Panc1 (cell line): Measurements from ENCODE around the gene RIOX2. TPM values are rescaled to one million over a fixed set of nuclear protein-coding genes. Genes with fewer than 3 reads are reported as not detected.
"Not testable (repeated sequence)": the region's sequence is repeated elsewhere in the genome, so short reads cannot be mapped to it uniquely, and the experiment has no call there.

ENCODE experiments used
- ATAC-seq: fragments of 200-7000 bp; cut with Tn5 transposase; 2 replicates; pipeline ENCODE4 v1.9.1; 2020; ENCODE audit warnings: mild to moderate bottlenecking, moderate library complexity
- BruUV-seq: library from RNA; stranded (reverse); fragments of 400-500 nt; replicated peaks from 2 replicates; lab custom pipeline; 2021; lab: Mats Ljungman, UMichigan
- CTCF ChIA-PET: fragments of 300-600 bp; sonication (Branson Sonifier 250); formaldehyde crosslinking; loops from one replicate; lab custom pipeline; 2022; ENCODE audit warnings: antibody characterized with exemption; lab: Charles Lee
- POLR2A ChIA-PET: fragments of 300-600 bp; sonication (Branson Sonifier 250); formaldehyde crosslinking; loops from one replicate; lab custom pipeline; 2022; ENCODE audit warnings: antibody characterized with exemption; lab: Charles Lee
- DNase-seq: peaks from one replicate; pipeline ENCODE4 v3.0.0-alpha.2; 2010; ENCODE audit warnings: low read depth, low spot score
- H3K27ac ChIP-seq: 2 replicates; pipeline ENCODE4 v1.5.1; 2011; ENCODE audit warnings: mild to moderate bottlenecking, low read length, inconsistent platforms
- H3K27me3 ChIP-seq: fragments of 200-500 bp; sonication (Bioruptor generic); 2 replicates; pipeline ENCODE4 v1.6.0; 2014; ENCODE audit warnings: low read length, inconsistent platforms; ENCODE audit not compliant: control insufficient read depth, insufficient read depth
- H3K36me3 ChIP-seq: fragments of 200-500 bp; sonication (Bioruptor generic); 2 replicates; pipeline ENCODE4 v1.5.1; 2014; ENCODE audit warnings: inconsistent platforms, mild to moderate bottlenecking, low read length, moderate library complexity; ENCODE audit not compliant: control insufficient read depth, insufficient read depth
- H3K4me1 ChIP-seq: 2 replicates; pipeline ENCODE4 v1.5.1; 2011; ENCODE audit warnings: inconsistent platforms, mild to moderate bottlenecking, low read length, moderate library complexity; ENCODE audit not compliant: control insufficient read depth, insufficient read depth
- H3K4me3 ChIP-seq, 2 experiments: 2 replicates each; pipeline ENCODE4 v1.5.1; 2011 to 2012; ENCODE audit warnings: low read depth in 2 of 2, low read length in 2 of 2, mild to moderate bottlenecking in 2 of 2, inconsistent platforms in 1 of 2, moderate library complexity in 1 of 2
- H3K9me3 ChIP-seq: fragments of 200-500 bp; sonication (Bioruptor generic); 2 replicates; pipeline ENCODE4 v1.5.1; 2014; ENCODE audit warnings: low read depth, mild to moderate bottlenecking, inconsistent platforms, low read length, moderate library complexity; ENCODE audit not compliant: control insufficient read depth, insufficient read depth
- POLR2AphosphoS5 ChIP-seq: IDR thresholded peaks from 2 replicates; pipeline ENCODE4 v1.6.1; 2012; ENCODE audit warnings: mild to moderate bottlenecking, low read depth, low read length, moderate library complexity
- SIN3A ChIP-seq: IDR thresholded peaks from 2 replicates; pipeline ENCODE4 v1.6.1; 2012; ENCODE audit warnings: low read depth, mild to moderate bottlenecking, low read length, moderate library complexity, borderline replicate concordance; ENCODE audit not compliant: insufficient read depth
- TCF7L2 ChIP-seq: IDR thresholded peaks from 2 replicates; pipeline ENCODE4 v1.6.1; 2011; ENCODE audit warnings: mild to moderate bottlenecking, low read depth, low read length, inconsistent platforms
- in situ Hi-C: cut with HindIII; loops from 2 replicates; pipeline ENCODE4 v1.10.0; 2016; ENCODE audit warnings: low sequenced_read_pairs, low pct_unique_long_range_greater_than_20kb
- intact Hi-C: fragments of 100-400 bp; cut with micrococcal nuclease; formaldehyde crosslinking; loops from one replicate; pipeline ENCODE4 v1.10.0; 2022; ENCODE audit not compliant: unreplicated experiment
- total RNA-seq: library from RNA; stranded (reverse); gene quantifications from one replicate; pipeline ENCODE4 v1.2.1, GENCODE V29; 2021; ENCODE audit not compliant: unreplicated experiment
- TF ChIP-seq, protein P1 (sequence below), 2 experiments: IDR thresholded peaks; 2 replicates each; pipeline ENCODE4 v1.6.1; 2011 to 2012; ENCODE audit warnings: low read depth in 2 of 2, control low read depth in 1 of 2, low read length in 1 of 2, mild to moderate bottlenecking in 1 of 2, moderate library complexity in 1 of 2; ENCODE audit not compliant: insufficient read depth in 1 of 2
- TF ChIP-seq, protein P2 (sequence below): fragments of 450-650 bp; IDR thresholded peaks from 2 replicates; pipeline ENCODE4 v1.5.1; 2017; ENCODE audit warnings: mild to moderate bottlenecking

The RIOX2 gene
- total RNA-seq, 1 experiment from 2014 or later, result 44.1 TPM

DNA sequence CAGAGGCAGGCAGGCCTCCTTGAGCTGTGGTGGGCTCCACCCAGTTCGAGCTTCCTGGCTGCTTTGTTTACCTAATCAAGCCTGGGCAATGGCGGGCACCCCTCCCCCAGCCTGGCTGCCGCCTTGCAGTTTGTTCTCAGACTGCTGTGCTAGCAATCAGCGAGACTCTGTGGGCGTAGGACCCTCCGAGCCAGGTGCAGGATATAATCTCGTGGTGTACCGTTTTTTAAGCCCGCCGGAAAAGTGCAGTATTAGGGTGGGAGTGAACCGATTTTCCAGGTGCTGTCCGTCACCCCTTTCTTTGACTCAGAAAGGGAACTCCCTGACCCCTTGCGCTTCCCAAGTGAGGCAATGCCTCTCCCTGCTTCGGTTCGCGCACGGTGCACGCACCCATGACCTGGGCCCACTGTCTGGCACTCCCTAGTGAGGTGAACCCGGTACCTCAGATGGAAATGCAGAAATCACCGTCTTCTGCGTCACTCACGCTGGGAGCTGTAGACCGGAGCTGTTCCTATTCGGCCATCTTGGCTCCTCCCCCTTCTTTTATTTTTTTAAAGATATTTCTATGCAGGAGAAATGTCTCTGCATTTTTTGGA lies 61.9 kb downstream of the RIOX2 start:
- DNase-seq, CTCF ChIA-PET, ATAC-seq, in situ Hi-C loops, H3K36me3 ChIP-seq, POLR2A ChIA-PET, H3K27ac ChIP-seq, H3K9me3 ChIP-seq, H3K27me3 ChIP-seq, BruUV-seq: not testable (repeated sequence)
- Histone ChIP-seq H3K4me1 (peaks cover 17% of the 10 kb centered on the region; the same call in 1 of the 2 replicates), H3K4me3 (peak overlapping the region; percentile 25 to 48)
- intact Hi-C loops, result loop anchor here (10.0 kb wide), 1 partner anchor 86 kb away; the partner anchor contains the start of gene CRYBG3

DNA sequence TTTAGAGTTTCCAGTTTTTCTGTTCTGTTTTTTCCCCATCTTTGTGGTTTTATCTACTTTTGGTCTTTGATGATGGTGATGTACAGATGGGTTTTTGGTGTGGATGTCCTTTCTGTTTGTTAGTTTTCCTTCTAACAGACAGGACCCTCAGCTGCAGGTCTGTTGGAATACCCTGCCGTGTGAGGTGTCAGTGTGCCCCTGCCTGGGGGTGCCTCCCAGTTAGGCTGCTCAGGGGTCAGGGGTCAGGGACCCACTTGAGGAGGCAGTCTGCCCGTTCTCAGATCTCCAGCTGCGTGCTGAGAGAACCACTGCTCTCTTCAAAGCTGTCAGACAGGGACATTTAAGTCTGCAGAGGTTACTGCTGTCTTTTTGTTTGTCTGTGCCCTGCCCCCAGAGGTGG lies 62.4 kb downstream of the RIOX2 start:
- BruUV-seq, POLR2A ChIA-PET, DNase-seq, H3K27ac ChIP-seq, H3K4me3 ChIP-seq, H3K36me3 ChIP-seq, H3K9me3 ChIP-seq, CTCF ChIA-PET, in situ Hi-C loops, ATAC-seq, H3K27me3 ChIP-seq: not testable (repeated sequence)
- H3K4me1 ChIP-seq, result peaks cover 17% of the 10 kb centered on the region; the same call in 1 of the 2 replicates
- intact Hi-C loops, result loop anchor here (10.0 kb wide), 1 partner anchor 85 kb away; the partner anchor contains the start of gene CRYBG3

DNA sequence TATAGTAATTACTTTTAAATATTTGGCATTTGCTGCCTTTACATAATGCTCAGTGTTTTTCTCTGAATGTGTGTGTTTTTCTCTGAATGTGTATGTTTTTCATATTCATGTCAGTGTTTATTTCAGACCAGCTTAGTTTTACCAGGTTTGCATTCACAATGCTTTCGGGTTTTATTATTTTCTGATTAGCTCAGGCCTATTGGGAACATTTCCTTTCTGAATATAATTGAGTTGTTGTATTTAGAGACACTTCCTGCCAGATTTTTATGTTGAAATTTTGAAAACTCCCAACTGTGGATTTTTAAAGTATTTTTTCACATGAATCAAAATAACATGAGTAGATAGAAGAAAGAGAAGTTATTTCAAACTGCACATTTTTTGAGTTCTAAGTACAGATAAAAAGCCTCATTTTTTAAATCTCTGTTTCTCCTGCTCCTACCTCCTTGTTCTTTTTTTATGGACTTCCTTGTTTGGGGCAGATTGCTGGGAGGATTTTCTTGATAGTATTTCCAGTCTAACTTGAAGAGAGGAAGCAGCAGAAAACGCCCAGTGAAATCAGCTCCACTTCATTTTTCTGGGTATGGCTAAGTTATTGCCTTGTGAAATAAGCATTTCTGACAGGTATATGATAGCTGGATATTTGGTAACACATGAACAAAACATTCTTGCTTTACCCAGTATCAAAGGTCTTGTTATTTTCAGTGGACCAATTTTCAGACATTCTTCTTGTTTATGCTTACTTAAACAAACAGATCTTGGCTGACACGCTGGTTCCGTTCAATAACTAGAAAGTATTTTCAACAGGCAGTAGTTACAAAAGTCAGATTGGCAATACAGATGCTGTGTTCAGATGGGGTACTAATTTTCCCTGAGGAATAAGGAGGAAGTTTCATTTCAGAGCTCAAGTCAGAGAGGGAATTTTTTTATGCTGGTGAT lies 70.7 kb downstream of the RIOX2 start:
- no TSS peak for BruUV-seq
- no peaks in the 10 kb centered on the region for H3K36me3 ChIP-seq
- H3K9me3 ChIP-seq, result no peaks in the 10 kb centered on the region
- no peak overlapping the region for H3K27ac ChIP-seq
- TF ChIP-seq POLR2AphosphoS5, result no peak
- no peaks in the 10 kb centered on the region for H3K4me1 ChIP-seq
- ATAC-seq (no peak), DNase-seq (no peak)
- POLR2A ChIA-PET, result interaction anchor here (0.6 kb wide), 1 partner anchor 12 kb away, joined by 3 read pairs; no protein-coding TSS in a partner anchor
- intact Hi-C loops (no loop called here), in situ Hi-C loops (no loop called here)
- CTCF ChIA-PET, result no interaction called here
- no peaks in the 10 kb centered on the region for H3K27me3 ChIP-seq
- no peak overlapping the region for H3K4me3 ChIP-seq

DNA sequence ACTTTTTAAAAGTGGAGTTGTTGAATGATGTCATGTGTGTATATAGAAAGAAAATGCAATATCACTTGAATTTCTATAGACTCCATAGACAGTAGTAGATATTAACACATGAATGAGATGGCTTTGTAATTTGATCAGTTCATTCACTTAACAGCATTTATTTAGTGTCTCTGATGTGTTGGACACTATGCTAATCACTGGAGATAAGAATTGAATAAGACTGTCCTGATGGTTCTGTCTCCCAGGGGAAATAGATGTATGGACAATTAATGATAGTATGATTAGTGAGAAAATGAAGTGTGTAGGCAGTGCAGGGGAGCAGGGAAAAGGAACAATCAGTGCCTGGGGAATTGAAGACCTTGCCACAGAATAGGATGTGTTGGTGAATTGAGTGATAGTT lies 72.9 kb downstream of the RIOX2 start:
- no peaks in the 10 kb centered on the region for H3K9me3 ChIP-seq
- ChIA-PET POLR2A (no interaction called here), CTCF (no interaction called here)
- H3K27me3 ChIP-seq, result no peaks in the 10 kb centered on the region
- no peak overlapping the region for H3K4me3 ChIP-seq
- intact Hi-C loops, result no loop called here
- no peak for ATAC-seq
- BruUV-seq, result no TSS peak
- in situ Hi-C loops, result no loop called here
- TF ChIP-seq, protein P1, sequence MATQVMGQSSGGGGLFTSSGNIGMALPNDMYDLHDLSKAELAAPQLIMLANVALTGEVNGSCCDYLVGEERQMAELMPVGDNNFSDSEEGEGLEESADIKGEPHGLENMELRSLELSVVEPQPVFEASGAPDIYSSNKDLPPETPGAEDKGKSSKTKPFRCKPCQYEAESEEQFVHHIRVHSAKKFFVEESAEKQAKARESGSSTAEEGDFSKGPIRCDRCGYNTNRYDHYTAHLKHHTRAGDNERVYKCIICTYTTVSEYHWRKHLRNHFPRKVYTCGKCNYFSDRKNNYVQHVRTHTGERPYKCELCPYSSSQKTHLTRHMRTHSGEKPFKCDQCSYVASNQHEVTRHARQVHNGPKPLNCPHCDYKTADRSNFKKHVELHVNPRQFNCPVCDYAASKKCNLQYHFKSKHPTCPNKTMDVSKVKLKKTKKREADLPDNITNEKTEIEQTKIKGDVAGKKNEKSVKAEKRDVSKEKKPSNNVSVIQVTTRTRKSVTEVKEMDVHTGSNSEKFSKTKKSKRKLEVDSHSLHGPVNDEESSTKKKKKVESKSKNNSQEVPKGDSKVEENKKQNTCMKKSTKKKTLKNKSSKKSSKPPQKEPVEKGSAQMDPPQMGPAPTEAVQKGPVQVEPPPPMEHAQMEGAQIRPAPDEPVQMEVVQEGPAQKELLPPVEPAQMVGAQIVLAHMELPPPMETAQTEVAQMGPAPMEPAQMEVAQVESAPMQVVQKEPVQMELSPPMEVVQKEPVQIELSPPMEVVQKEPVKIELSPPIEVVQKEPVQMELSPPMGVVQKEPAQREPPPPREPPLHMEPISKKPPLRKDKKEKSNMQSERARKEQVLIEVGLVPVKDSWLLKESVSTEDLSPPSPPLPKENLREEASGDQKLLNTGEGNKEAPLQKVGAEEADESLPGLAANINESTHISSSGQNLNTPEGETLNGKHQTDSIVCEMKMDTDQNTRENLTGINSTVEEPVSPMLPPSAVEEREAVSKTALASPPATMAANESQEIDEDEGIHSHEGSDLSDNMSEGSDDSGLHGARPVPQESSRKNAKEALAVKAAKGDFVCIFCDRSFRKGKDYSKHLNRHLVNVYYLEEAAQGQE (IDR thresholded peaks at IDR 0.05; ENCODE audit: insufficient read depth in 1 of 2, low read depth in 2 of 2, low read length in 1 of 2), result no peak
- TF ChIP-seq, protein P2, sequence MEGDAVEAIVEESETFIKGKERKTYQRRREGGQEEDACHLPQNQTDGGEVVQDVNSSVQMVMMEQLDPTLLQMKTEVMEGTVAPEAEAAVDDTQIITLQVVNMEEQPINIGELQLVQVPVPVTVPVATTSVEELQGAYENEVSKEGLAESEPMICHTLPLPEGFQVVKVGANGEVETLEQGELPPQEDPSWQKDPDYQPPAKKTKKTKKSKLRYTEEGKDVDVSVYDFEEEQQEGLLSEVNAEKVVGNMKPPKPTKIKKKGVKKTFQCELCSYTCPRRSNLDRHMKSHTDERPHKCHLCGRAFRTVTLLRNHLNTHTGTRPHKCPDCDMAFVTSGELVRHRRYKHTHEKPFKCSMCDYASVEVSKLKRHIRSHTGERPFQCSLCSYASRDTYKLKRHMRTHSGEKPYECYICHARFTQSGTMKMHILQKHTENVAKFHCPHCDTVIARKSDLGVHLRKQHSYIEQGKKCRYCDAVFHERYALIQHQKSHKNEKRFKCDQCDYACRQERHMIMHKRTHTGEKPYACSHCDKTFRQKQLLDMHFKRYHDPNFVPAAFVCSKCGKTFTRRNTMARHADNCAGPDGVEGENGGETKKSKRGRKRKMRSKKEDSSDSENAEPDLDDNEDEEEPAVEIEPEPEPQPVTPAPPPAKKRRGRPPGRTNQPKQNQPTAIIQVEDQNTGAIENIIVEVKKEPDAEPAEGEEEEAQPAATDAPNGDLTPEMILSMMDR, result no peak
- no peak for TF ChIP-seq TCF7L2
- no peak for TF ChIP-seq POLR2AphosphoS5
- no peak for TF ChIP-seq SIN3A
- no peaks in the 10 kb centered on the region for H3K36me3 ChIP-seq
- no peak for DNase-seq
- H3K4me1 ChIP-seq, result no peaks in the 10 kb centered on the region
- no peak overlapping the region for H3K27ac ChIP-seq
